Activated CD4-positive, alpha-beta memory T cell treated with anti-CD3 and anti-CD28 coated beads, Interleukin-2, amount 10 ng/mL, durations not matched to agents 7 days and 5 days (primary cell): Measurements from ENCODE around the gene NPHS1. TPM values are rescaled to one million over a fixed set of nuclear protein-coding genes. Genes with fewer than 3 reads are reported as not detected.

Experiments used
- CTCF ChIA-PET: fragments of 350-600 bp; sonication (Branson Sonifier 250); formaldehyde crosslinking; loops from one replicate; lab custom pipeline; 2021; ENCODE audit warnings: antibody characterized with exemption, inconsistent platforms; lab: Charles Lee
- POLR2A ChIA-PET: fragments of 350-600 bp; sonication (Branson Sonifier 250); formaldehyde crosslinking; loops from one replicate; lab custom pipeline; 2021; ENCODE audit warnings: antibody characterized with exemption; lab: Charles Lee
- DNase-seq: peaks from one replicate; pipeline ENCODE4 v3.0.0-alpha.2; 2020
- H3K27ac Mint-ChIP-seq: one replicate; pipeline ENCODE4 v1.8.0; 2021; ENCODE audit warnings: mild to moderate bottlenecking, mixed read lengths
- H3K27me3 Mint-ChIP-seq: one replicate; pipeline ENCODE4 v1.8.0; 2021; ENCODE audit warnings: mixed read lengths
- H3K36me3 Mint-ChIP-seq: one replicate; pipeline ENCODE4 v1.8.0; 2021; ENCODE audit warnings: low read depth, mixed read lengths
- H3K4me1 Mint-ChIP-seq: one replicate; pipeline ENCODE4 v1.8.0; 2021; ENCODE audit warnings: mixed read lengths
- H3K4me3 Mint-ChIP-seq: one replicate; pipeline ENCODE4 v1.8.0; 2021; ENCODE audit warnings: mild to moderate bottlenecking, mixed read lengths
- H3K9me3 Mint-ChIP-seq: one replicate; pipeline ENCODE4 v1.8.0; 2021; ENCODE audit warnings: mixed read lengths
- total RNA-seq, 2 experiments: library from RNA; stranded (reverse); gene quantifications; one replicate each; pipeline ENCODE4 v1.2.3, GENCODE V29; 2021

NPHS1 gene
- total RNA-seq, 2 experiments from 2014 or later: not detected

DNA sequence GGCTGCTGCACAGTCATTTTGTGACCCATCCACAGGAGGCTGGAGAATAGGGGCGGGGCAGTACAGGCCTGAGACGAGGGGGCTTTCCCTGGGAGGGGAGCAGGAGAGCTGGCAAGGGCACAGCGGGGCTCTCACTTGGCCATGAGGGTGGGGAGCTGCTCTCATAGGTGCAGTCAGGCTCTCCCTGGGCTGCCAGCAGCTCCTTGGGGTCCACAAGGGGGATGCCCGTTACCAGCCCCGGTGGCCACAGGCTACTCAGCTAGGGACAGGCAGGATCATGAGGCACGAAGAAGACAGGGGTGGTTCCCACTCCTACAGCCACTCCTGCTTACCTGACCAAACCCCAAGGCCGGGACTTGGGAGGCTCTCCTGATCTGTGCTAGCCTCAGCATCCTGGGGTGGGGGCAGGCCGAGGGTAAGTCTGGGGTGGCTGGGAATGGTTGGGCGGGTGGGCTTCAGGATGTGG is 60.5 kb downstream of the NPHS1 start:
- H3K4me3 Mint-ChIP-seq: no peak overlapping the region
- ChIA-PET CTCF (no interaction called here), POLR2A (no interaction called here)
- no peaks in the 10 kb centered on the region for H3K36me3 Mint-ChIP-seq
- H3K27ac Mint-ChIP-seq: no peak overlapping the region
- no peaks in the 10 kb centered on the region for H3K4me1 Mint-ChIP-seq
- no peak for DNase-seq
- H3K27me3 Mint-ChIP-seq: peaks cover 15% of the 10 kb centered on the region
- H3K9me3 Mint-ChIP-seq: no peaks in the 10 kb centered on the region

DNA sequence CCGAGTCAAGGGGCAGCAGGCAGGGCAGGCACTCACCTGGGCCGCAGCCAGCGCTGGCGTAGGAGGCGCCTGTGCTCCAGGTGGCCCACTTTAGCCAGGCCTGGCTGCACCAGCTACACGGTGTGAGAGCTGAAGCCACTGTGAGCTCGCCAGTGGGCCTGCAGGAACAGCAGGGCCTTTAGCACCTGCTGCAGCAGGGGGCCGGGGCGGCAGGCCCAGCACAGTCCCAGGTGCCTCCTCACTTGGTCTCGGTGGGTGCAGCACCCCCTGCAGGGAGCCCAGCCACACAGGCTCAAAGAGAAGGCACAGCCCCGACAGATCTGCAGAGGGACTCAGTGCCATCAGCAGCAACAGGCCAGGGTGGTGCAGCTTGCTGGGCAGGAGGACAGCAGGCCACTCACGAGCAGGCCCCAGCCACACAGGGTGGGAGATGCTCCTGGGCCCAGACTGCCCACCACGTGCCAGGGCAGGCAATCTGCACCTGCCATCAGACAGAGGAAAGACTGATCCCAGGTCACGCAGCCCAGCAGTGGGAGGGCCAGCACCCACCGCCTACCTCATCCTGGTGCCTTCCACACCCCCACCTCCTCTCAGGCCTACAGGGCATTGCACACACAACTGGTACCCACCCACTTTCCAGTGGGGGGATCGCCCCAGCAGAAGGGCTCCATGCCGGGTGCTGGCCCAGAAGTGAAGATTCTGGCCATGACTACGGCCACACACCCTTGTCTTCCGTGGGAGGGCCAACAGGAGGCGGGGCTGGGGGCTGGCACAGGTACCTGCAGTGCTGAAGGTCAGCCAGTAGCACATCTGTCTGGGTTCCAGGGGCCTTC is 61.1 kb downstream of the NPHS1 start:
- Mint-ChIP-seq H3K4me3 (no peak overlapping the region), H3K36me3 (no peaks in the 10 kb centered on the region), H3K4me1 (no peaks in the 10 kb centered on the region), H3K9me3 (no peaks in the 10 kb centered on the region), H3K27me3 (peaks cover 8% of the 10 kb centered on the region), H3K27ac (no peak overlapping the region)
- DNase-seq: no peak
- ChIA-PET CTCF (no interaction called here), POLR2A (no interaction called here)

DNA sequence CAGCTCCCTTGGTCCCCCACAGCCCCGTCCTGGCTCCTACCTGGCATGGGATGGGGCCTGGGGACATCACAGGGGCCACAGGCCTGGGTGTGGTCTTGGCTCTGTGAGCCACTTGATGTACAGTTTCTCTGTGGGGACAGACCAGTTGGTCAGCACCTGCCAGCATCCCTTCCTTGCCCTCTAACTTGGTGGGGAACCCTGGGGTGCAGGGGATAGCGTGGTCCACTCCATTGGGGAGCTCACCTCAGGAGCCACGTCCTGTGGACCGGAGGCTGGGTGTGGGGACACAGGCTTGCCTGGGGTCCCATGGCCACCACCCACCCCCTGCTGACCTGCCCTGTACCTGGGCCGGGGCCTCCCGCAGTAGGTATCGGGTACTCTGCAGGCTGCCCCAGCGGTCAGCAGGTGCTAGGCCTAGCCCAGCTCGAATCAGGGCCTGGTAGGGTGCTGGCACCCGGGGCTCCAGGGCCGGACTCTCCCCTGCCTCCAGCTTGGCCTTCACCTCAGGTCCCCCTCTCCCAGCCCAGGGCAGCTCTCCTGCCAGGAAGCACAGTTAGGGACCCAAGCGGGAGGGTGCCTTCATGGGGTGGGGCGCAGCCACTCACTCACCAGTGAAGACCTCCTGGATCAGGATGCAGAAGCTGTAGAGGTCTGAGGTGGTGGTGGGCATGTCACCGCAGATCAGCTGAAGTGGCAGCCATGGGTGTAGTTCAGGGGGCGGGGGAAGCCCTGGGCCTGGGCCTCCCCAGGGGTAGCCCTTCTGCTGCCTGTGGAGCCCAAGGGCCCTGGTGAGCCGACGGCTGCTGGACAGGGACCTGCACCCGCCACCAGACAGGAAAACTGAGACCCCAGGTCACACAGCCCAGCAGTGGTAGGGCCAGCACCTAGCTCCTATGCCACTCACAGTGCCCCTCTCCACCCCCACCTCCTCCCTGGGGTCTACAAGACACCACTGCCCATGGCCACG is 62.0 kb downstream of the NPHS1 start:
- Mint-ChIP-seq H3K4me3 (no peak overlapping the region), H3K9me3 (no peaks in the 10 kb centered on the region), H3K27me3 (peaks cover 4% of the 10 kb centered on the region), H3K36me3 (no peaks in the 10 kb centered on the region), H3K27ac (no peak overlapping the region), H3K4me1 (no peaks in the 10 kb centered on the region)
- ChIA-PET CTCF (no interaction called here), POLR2A (interaction anchor here (1.1 to 1.3 kb wide), 2 partner anchors 18 to 43 kb away, joined by 3 read pairs; no protein-coding TSS in a partner anchor)
- DNase-seq: no peak

DNA sequence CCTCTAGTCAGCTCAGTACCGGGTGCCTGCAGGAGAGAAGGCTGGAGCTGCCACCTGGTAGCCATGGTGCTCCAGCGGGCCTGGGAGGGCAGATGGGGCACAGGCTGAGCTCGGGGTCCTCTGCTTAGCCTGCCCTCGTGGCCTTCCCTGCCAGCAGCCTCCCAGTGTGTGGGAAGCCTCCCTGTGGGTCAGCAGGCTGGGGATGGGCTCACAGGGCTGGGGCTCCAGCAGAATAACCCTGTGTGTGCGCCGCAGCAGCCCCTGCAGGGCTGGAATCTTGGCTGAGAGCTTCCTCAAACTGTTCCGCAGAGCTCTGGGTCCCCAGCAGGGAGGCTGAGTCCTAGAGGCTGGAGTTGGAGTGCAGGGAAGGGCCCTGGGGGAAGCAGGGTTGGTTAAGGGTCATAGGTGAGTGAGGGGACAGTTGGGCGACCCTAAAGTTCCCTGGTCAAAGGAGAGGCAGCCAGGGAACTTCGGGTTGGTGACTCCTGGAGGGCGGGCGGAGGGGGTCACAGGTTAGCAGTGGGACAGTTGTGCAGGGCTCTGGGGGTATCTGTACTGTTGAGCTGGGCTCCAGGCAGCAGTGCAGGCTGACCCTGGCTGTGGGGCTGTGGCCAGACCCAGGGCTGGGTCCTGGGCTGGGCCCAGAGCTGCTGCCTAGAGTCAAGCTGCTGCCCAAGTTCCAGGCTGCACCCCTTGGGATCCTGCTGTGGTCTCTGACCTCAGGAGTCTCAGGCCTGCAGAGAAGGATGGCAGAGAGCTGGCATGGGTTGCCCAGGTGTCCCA is 62.9 kb downstream of the NPHS1 start:
- Mint-ChIP-seq H3K9me3 (no peaks in the 10 kb centered on the region), H3K27me3 (peaks cover 4% of the 10 kb centered on the region), H3K27ac (no peak overlapping the region), H3K4me3 (no peak overlapping the region), H3K36me3 (no peaks in the 10 kb centered on the region), H3K4me1 (no peaks in the 10 kb centered on the region)
- POLR2A ChIA-PET: interaction anchor here (0.6 to 1.3 kb wide), 3 partner anchors 17 to 49 kb away, joined by 3 read pairs; no protein-coding TSS in a partner anchor
- CTCF ChIA-PET: no interaction called here
- DNase-seq: no peak

DNA sequence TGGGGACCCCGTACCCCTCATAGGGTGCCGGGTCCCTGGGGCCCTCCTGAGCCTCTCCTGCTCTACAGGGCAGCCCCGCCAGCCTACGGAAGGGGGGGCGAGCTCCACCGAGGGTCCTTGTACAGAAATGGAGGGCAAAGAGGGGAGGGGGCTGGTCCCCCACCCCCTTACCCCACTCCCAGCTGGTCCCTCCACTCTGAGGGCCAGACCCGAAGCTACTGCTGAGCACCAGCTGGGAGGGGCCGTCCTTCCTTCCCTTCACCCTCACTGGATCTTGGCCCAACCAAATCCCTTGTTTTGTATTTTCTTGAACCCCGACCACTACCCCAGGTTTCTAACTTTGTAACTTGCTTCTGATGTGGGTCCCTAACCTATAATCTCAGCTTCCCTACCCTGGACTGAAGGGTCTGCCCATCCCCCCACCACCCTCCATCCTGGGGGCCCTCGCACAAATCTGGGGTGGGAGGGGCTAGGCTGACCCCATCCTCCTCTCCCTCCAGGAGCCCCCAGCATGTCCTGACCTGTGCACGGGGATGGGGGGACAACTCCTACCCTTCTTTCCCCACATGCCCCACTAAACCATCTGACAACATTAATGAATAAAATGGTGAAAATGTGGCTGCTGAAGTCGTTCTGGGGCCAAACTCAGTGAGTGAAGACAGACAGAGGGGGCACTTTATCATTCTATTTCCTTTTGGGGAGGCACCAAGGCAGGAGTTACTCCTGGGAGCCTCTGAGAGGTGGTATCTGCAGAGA is 63.9 kb downstream of the NPHS1 start:
- CTCF ChIA-PET: no interaction called here
- POLR2A ChIA-PET: interaction anchor here (1.3 kb wide), 1 partner anchor 16 kb away, joined by 3 read pairs; no protein-coding TSS in a partner anchor
- Mint-ChIP-seq H3K4me3 (no peak overlapping the region), H3K27me3 (no peaks in the 10 kb centered on the region), H3K27ac (no peak overlapping the region), H3K4me1 (no peaks in the 10 kb centered on the region), H3K36me3 (peaks cover 2% of the 10 kb centered on the region), H3K9me3 (no peaks in the 10 kb centered on the region)
- no peak for DNase-seq

DNA sequence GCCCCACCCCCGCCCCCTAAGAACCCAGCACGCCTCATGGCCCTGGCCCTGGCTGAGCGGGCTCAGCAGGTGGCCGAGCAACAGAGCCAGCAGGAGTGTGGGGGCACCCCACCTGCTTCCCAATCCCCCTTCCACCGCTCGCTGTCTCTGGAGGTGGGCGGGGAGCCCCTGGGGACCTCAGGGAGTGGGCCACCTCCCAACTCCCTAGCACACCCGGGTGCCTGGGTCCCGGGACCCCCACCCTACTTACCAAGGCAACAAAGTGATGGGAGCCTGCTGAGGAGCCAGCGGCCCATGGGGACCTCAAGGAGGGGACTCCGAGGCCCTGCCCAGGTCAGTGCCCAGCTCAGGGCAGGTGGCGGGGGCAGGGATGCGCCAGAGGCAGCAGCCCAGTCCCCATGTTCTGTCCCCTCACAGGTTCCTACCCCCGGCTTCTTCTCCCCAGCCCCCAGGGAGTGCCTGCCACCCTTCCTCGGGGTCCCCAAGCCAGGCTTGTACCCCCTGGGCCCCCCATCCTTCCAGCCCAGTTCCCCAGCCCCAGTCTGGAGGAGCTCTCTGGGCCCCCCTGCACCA is 65.0 kb downstream of the NPHS1 start:
- ChIA-PET POLR2A (no interaction called here), CTCF (no interaction called here)
- Mint-ChIP-seq H3K27ac (no peak overlapping the region), H3K27me3 (no peaks in the 10 kb centered on the region), H3K4me1 (no peaks in the 10 kb centered on the region), H3K9me3 (no peaks in the 10 kb centered on the region), H3K36me3 (peaks cover 8% of the 10 kb centered on the region), H3K4me3 (no peak overlapping the region)
- no peak for DNase-seq

DNA sequence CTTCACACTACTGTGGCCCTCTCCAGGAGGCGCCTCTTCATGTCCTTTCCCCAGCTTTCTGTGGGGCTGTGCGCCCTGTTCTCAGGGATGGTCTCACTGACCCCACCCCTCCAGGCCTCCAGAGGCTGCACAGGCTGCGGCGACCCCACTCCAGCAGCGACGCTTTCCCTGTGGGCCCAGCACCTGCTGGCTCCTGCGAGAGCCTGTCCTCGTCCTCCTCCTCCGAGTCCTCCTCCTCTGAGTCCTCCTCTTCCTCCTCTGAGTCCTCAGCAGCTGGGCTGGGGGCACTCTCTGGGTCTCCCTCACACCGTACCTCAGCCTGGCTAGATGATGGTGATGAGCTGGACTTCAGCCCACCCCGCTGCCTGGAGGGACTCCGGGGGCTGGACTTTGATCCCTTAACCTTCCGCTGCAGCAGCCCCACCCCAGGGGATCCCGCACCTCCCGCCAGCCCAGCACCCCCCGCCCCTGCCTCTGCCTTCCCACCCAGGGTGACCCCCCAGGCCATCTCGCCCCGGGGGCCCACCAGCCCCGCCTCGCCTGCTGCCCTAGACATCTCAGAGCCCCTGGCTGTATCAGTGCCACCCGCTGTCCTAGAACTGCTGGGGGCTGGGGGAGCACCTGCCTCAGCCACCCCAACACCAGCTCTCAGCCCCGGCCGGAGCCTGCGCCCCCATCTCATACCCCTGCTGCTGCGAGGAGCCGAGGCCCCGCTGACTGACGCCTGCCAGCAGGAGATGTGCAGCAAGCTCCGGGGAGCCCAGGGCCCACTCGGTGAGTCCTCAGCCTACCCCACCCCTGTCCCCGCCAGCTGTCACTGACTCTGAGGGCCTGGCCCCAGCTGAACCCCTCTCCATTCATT is 65.8 kb downstream of the NPHS1 start:
- no peaks in the 10 kb centered on the region for H3K9me3 Mint-ChIP-seq
- DNase-seq: no peak
- ChIA-PET POLR2A (no interaction called here), CTCF (no interaction called here)
- H3K36me3 Mint-ChIP-seq: peaks cover 10% of the 10 kb centered on the region
- no peak overlapping the region for H3K27ac Mint-ChIP-seq
- no peak overlapping the region for H3K4me3 Mint-ChIP-seq
- H3K27me3 Mint-ChIP-seq: no peaks in the 10 kb centered on the region
- no peaks in the 10 kb centered on the region for H3K4me1 Mint-ChIP-seq

DNA sequence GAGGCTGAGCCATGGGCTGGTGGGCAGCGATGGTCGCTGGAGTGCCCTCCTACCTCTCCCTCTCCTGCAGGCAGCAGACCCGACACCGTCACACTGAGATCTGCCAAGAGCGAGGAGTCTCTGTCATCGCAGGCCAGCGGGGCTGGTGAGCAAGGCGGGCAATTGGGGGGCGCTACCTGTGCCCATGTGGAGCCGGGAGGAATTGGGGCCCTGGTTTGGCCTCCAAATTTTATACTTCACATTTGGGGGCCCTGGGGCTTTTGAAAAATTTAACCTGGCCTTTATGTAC is 67.0 kb downstream of the NPHS1 start:
- no peak for DNase-seq
- H3K27me3 Mint-ChIP-seq: no peaks in the 10 kb centered on the region
- H3K27ac Mint-ChIP-seq: no peak overlapping the region
- peaks cover 16% of the 10 kb centered on the region for H3K36me3 Mint-ChIP-seq
- no peaks in the 10 kb centered on the region for H3K9me3 Mint-ChIP-seq
- no peak overlapping the region for H3K4me3 Mint-ChIP-seq
- ChIA-PET CTCF (no interaction called here), POLR2A (no interaction called here)
- no peaks in the 10 kb centered on the region for H3K4me1 Mint-ChIP-seq

DNA sequence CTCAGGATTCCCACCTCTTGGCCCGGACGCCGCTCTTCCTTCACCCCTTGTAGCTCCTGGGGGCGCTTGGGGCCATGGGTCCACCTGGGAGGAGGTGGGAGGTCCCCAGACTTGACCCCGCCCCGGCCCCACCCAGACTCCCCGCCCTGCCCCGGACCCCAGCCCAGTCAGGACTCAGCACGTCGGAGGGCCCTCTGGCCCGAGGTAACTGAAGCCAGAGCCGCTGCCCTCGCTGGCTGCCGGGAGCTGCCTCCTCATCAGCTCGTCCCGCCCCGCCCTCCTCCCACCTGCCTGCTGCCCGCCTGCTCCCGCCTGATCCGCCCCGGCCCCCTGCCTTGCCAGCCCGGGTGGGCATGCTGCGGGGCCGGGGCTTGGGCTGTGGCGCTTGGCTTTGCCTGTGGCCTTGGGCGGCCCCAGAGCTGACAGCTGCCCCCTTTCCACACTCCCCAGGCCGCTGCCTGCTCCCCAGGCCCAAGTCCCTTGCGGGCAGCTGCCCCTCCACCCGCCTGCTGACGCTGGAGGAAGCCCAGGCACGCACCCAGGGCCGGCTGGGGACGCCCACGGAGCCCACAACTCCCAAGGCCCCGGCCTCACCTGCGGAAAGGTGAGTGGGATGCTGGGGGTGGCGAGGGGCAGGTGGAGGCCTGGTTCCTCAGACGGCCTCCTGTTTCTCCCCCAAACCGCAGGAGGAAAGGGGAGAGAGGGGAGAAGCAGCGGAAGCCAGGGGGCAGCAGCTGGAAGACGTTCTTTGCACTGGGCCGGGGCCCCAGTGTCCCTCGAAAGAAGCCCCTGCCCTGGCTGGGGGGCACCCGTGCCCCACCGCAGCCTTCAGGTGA is 67.6 kb downstream of the NPHS1 start:
- Mint-ChIP-seq H3K36me3 (peaks cover 20% of the 10 kb centered on the region), H3K4me1 (no peaks in the 10 kb centered on the region), H3K27ac (no peak overlapping the region), H3K9me3 (no peaks in the 10 kb centered on the region), H3K27me3 (no peaks in the 10 kb centered on the region), H3K4me3 (no peak overlapping the region)
- ChIA-PET POLR2A (no interaction called here), CTCF (no interaction called here)
- no peak for DNase-seq

DNA sequence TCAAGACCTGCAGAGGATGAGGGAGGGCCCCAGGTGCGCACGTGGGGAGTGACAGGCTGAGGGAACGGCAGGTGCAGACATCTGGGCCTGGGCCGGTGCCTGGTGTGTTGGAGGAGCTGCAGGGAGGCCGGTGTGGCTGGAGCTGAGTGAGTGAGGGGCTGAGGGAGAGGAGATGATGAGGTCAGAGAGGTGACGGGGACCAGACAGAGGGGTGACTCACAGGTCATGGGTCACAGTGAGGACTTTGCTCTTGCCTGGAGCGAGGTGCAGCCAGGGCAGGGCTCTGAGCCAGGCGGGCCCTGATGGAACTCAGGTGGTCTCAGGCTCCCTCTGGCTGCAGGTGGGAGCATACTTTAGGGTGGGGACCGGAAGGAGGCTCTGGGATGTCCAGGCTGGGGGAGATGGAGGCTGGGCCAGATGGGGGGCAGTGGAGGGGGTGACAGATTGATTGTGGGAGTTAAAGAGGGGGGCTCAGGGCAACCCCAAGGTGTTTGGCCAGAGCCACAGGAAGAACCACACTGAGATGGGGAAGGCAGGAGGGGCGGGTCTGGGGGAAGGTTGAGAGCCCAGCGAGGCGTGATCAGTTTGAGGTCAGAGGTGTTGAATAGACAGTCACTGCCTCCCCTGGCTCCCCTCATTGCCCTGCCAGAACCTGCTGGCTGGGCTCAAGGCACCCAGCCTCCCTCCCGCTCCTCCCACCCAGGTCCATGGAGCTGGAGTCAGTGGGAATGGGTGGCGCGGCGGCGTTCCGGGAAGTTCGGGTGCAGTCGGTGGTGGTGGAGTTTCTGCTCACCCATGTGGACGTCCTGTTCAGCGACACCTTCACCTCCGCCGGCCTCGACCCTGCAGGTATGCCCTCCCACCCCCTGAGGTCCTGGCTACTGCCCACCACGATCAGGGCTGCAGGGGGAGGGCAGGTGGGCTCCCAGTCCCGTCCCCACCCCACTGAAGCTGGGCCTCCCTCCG is 68.6 kb downstream of the NPHS1 start:
- Mint-ChIP-seq H3K4me1 (peaks cover 3% of the 10 kb centered on the region), H3K27ac (no peak overlapping the region), H3K36me3 (peaks cover 26% of the 10 kb centered on the region), H3K27me3 (no peaks in the 10 kb centered on the region), H3K9me3 (no peaks in the 10 kb centered on the region), H3K4me3 (no peak overlapping the region)
- POLR2A ChIA-PET: no interaction called here
- no peak for DNase-seq
- CTCF ChIA-PET: no interaction called here
